Cardiac muscle cell (in vitro differentiated cells and primary cell): ENCODE results near the gene CSNK2A1. TPM values are rescaled to one million over a fixed set of nuclear protein-coding genes. Genes with fewer than 3 reads are reported as not detected.

ENCODE experiments used
- DNase-seq, 2 donors: peaks; one replicate each; pipeline versions ENCODE4 v3.0.0 to v3.0.0-alpha.2; 2010 to 2017; ENCODE audit warnings: low read depth in 1 of 2, low spot score in 1 of 2
- H3K27ac ChIP-seq: fragments of 200-600 bp; sonication (generic); 2 replicates; pipeline ENCODE4 v1.5.1; 2016
- H3K27me3 ChIP-seq: fragments of 200-600 bp; sonication (generic); 2 replicates; pipeline ENCODE4 v1.6.0; 2016; ENCODE audit warnings: control low read depth
- H3K36me3 ChIP-seq: fragments of 200-600 bp; sonication (generic); 2 replicates; pipeline ENCODE4 v1.5.1; 2016; ENCODE audit warnings: control low read depth
- H3K4me1 ChIP-seq: fragments of 200-600 bp; sonication (generic); 2 replicates; pipeline ENCODE4 v1.8.1; 2017; ENCODE audit warnings: low read depth, mild to moderate bottlenecking, mixed run types
- H3K4me3 ChIP-seq: fragments of 200-600 bp; sonication (generic); 2 replicates; pipeline ENCODE4 v1.5.1; 2016; ENCODE audit warnings: mild to moderate bottlenecking
- H3K9me3 ChIP-seq: fragments of 200-600 bp; sonication (generic); 2 replicates; pipeline ENCODE4 v1.5.1; 2017; ENCODE audit warnings: low read depth, mild to moderate bottlenecking, control low read depth
- CTCF ChIP-seq: IDR thresholded peaks from 2 replicates; pipeline ENCODE4 v1.5.1; 2012; ENCODE audit warnings: low read depth, mild to moderate bottlenecking, low read length
- polyA plus RNA-seq: library from polyadenylated mRNA; unstranded; fragments of >200 nt; fragmentation: Nextera tagmentation; extraction: Ambion mirVana; gene quantifications from 2 replicates; pipeline ENCODE4 v1.2.1, GENCODE V29; 2016
- total RNA-seq: library from RNA; depleted of rRNA; stranded (reverse); fragments of >200 nt; gene quantifications from 2 replicates; pipeline ENCODE4 v1.2.3, GENCODE V29; 2016

Gene CSNK2A1
- total and polyA plus RNA-seq, 2 experiments from 2014 or later = 74.8 to 189 TPM

GRCh38 chr20:432677-433299 is 110.8 kb downstream of the CSNK2A1 start:
- Histone ChIP-seq H3K36me3 (peaks cover 25% of the 10 kb centered on the region), H3K9me3 (no peaks in the 10 kb centered on the region), H3K27ac (no peak overlapping the region), H3K4me1 (peaks cover 26% of the 10 kb centered on the region), H3K4me3 (no peak overlapping the region), H3K27me3 (no peaks in the 10 kb centered on the region)
- no peak for DNase-seq
- TF ChIP-seq CTCF = no peak

- H3K27me3 ChIP-seq = no peaks in the 10 kb centered on the region
- H3K27ac ChIP-seq = no peak overlapping the region
- peaks cover 26% of the 10 kb centered on the region for H3K4me1 ChIP-seq
- no peak overlapping the region for H3K4me3 ChIP-seq
- H3K36me3 ChIP-seq = peaks cover 21% of the 10 kb centered on the region
- no peak for DNase-seq
- no peaks in the 10 kb centered on the region for H3K9me3 ChIP-seq
- TF ChIP-seq CTCF = no peak
These were observed 111.4 kb downstream of the CSNK2A1 start for GRCh38 chr20:432208-432607.

GRCh38 chr20:431012-431904 is 112.3 kb downstream of the CSNK2A1 start:
- H3K9me3 ChIP-seq = no peaks in the 10 kb centered on the region
- H3K27ac ChIP-seq = no peak overlapping the region
- H3K4me1 ChIP-seq = peaks cover 26% of the 10 kb centered on the region
- no peaks in the 10 kb centered on the region for H3K27me3 ChIP-seq
- DNase-seq = peak; percentile 72 to 73
- peaks cover 16% of the 10 kb centered on the region for H3K36me3 ChIP-seq
- no peak overlapping the region for H3K4me3 ChIP-seq
- peak; percentile 55 for TF ChIP-seq CTCF

- DNase-seq = peak in 1 of 2 donors; percentile 61
- Histone ChIP-seq H3K4me3 (no peak overlapping the region), H3K27ac (no peak overlapping the region), H3K9me3 (no peaks in the 10 kb centered on the region), H3K36me3 (peaks cover 12% of the 10 kb centered on the region), H3K27me3 (no peaks in the 10 kb centered on the region), H3K4me1 (peaks cover 26% of the 10 kb centered on the region)
- TF ChIP-seq CTCF = no peak
These were observed 113.2 kb downstream of the CSNK2A1 start for GRCh38 chr20:430091-430999.

GRCh38 chr20:428658-429200 is 114.9 kb downstream of the CSNK2A1 start:
- no peak for TF ChIP-seq CTCF
- DNase-seq = no peak
- no peaks in the 10 kb centered on the region for H3K36me3 ChIP-seq

More at GRCh38 chr20:428658-429200, 114.9 kb downstream of the CSNK2A1 start:
- H3K4me3 ChIP-seq = no peak overlapping the region
- no peaks in the 10 kb centered on the region for H3K9me3 ChIP-seq
- H3K4me1 ChIP-seq = peaks cover 26% of the 10 kb centered on the region
- no peak overlapping the region for H3K27ac ChIP-seq
- H3K27me3 ChIP-seq = no peaks in the 10 kb centered on the region
